Choroid plexus epithelial cell (primary cell): Measurements from ENCODE around the gene SEC61G.

Experiments
- DNase-seq: peaks from one replicate; pipeline ENCODE4 v3.0.0-alpha.2; 2010; ENCODE audit warnings: low read depth
- H3K4me3 ChIP-seq: 2 replicates; pipeline ENCODE4 v1.5.1; 2011; ENCODE audit warnings: low read depth, mild to moderate bottlenecking, control low read depth, low read length, moderate library complexity
- TF ChIP-seq, protein P1 (sequence below): conservative IDR thresholded peaks from 2 replicates; pipeline ENCODE4 v1.5.1; 2011; ENCODE audit warnings: low read depth, mild to moderate bottlenecking, control low read depth, inconsistent platforms, low read length, moderate library complexity

SEC61G gene

DNA sequence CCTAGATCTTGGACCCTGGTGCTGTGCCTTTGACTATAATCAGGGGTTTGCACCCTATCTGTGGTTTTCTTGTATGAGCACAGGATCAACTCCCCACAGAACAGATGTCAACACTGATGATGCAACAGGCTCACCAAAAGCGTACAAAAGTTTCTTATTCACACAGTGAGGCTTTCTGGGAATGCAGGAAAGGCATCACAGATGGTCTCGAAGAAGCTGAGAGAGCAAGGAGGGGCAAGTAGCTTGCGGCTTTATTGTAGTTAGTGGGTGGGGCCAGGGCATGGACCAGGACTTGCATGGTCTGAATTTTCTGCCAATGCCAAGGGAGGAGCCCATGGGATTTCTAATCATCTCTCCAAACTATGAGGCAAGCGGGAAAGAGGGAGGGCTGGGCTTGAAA lies 46.2 kb downstream of the SEC61G start:
- no peak overlapping the region for H3K4me3 ChIP-seq
- DNase-seq: no peak
- TF ChIP-seq, protein P1, sequence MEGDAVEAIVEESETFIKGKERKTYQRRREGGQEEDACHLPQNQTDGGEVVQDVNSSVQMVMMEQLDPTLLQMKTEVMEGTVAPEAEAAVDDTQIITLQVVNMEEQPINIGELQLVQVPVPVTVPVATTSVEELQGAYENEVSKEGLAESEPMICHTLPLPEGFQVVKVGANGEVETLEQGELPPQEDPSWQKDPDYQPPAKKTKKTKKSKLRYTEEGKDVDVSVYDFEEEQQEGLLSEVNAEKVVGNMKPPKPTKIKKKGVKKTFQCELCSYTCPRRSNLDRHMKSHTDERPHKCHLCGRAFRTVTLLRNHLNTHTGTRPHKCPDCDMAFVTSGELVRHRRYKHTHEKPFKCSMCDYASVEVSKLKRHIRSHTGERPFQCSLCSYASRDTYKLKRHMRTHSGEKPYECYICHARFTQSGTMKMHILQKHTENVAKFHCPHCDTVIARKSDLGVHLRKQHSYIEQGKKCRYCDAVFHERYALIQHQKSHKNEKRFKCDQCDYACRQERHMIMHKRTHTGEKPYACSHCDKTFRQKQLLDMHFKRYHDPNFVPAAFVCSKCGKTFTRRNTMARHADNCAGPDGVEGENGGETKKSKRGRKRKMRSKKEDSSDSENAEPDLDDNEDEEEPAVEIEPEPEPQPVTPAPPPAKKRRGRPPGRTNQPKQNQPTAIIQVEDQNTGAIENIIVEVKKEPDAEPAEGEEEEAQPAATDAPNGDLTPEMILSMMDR: no peak

DNA sequence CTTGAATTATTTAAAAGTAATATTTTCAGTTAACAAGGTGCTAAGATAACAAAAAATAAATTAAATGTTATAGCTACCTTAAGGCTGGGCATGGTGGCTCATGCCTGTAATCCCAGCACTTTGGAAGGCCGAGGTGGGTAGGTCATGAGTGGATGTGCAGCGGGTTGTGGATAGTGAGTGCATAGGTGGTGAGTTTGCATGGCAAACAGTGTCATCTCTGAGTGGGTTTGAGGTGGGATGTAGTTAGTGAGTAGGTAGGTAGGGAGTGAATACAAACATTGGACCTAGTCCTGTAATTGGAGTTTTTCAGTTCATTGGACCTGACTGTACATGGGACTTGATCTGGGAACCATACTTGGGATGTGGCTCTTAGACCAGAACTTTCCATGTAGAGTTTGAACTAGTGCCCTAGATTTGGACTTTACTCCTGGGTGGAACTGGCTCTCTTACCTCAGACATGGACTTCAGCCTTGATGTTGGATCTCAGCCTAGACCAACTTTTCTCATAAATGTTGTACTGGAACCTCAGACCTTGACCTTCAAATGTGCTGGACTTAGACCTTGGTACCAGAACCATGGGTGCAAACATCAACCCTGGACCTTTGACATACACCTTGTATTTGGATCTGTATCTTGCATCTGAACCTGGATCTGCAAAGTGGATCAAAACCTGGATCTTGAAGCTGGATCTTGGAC lies 47.0 kb downstream of the SEC61G start:
- TF ChIP-seq, protein P1: no peak
- no peak for DNase-seq
- H3K4me3 ChIP-seq: no peak overlapping the region

DNA sequence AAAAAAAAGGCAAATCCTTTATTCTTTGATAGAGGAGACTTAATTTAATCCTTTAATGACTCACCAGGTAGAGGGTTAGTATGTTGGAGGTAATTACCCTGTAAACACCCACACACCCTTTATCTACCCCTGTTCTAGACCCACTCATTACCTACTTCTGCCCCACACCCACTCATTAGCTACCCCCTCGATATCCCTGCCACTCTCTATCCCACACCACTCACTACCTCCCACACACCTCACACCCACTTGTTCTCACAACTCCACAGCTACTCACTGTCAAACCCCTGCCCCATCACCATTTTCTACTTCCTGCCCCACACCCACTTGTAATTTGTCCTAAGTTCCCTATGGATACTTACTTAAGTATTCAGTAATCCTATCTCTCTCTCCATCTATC lies 49.7 kb downstream of the SEC61G start:
- no peak for DNase-seq
- TF ChIP-seq, protein P1: no peak
- H3K4me3 ChIP-seq: no peak overlapping the region

DNA sequence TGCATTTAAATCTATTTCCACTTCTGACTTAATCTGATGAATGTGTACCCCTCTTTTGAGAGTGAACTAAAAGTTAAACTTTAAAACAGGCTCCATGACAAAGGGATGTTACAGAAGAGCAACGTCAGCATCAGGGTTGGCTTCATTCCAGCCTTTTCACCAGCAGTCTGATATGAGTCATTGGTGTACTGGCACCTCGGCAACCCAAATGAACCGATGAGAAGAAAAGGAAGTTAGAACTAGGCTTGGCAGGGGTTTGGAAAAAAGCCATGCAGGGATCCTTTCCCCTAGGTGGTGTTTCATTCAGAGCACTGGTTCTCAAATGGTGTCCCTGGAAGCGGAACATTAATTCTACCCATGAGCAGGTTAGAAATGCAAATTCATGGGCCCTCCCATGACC lies 53.6 kb downstream of the SEC61G start:
- H3K4me3 ChIP-seq: no peak overlapping the region
- peak; percentile 38 for DNase-seq
- TF ChIP-seq, protein P1: no peak

DNA sequence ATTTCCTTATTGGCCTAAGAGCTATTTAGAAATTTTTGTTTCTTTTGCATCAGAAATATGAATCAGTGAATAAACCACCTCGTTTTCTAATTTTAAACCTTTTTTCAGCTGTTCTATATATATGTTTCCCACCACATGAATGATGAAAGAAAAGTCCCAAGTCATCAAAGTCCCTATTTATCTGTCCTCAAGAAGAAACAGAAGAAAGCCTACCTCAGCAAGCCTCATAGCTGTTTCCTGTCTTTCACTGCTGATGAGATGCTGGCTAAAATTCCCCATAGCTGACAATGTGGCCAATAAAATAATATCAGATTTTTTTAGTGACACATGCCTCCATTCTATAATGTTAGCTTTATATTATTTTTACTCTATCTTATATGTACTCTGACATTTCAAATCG lies 54.2 kb downstream of the SEC61G start:
- DNase-seq: no peak
- TF ChIP-seq, protein P1: no peak
- no peak overlapping the region for H3K4me3 ChIP-seq
